Brain microvascular endothelial cell (primary cell): ENCODE measurements around the gene COL9A3.
A peak's percentile ranks its signal among the peaks of the same experiment; 100 is the strongest.

Source experiments
- DNase-seq: peaks from one replicate; pipeline ENCODE4 v3.0.0-alpha.2; 2020
- H3K27ac ChIP-seq: fragments of 250-450 bp; sonication (Bioruptor Pico); 2 replicates; pipeline ENCODE4 v1.5.1; 2020; ENCODE audit warnings: mild to moderate bottlenecking, moderate library complexity
- H3K27me3 ChIP-seq: fragments of 250-450 bp; sonication (Bioruptor Pico); replicated peaks from 2 replicates; pipeline ENCODE4 v1.5.1; 2020; ENCODE audit warnings: mild to moderate bottlenecking
- H3K36me3 ChIP-seq: fragments of 250-450 bp; sonication (Bioruptor Pico); replicated peaks from 2 replicates; pipeline ENCODE4 v1.5.1; 2020; ENCODE audit warnings: mild to moderate bottlenecking
- H3K4me3 ChIP-seq: 2 replicates; pipeline ENCODE4 v1.5.1; 2011; ENCODE audit warnings: low read depth, mild to moderate bottlenecking, control low read depth, low read length, moderate library complexity
- CTCF ChIP-seq: IDR thresholded peaks from 2 replicates; pipeline ENCODE4 v1.5.1; 2011; ENCODE audit warnings: low read depth, mild to moderate bottlenecking, moderate library complexity, low read length, control low read depth, inconsistent platforms; ENCODE audit errors: missing control alignments
- in situ Hi-C: cut with HindIII; loops from 2 replicates; pipeline ENCODE4 v1.10.0; 2017; ENCODE audit warnings: low sequenced_read_pairs, low pct_ligation_motif_present

Gene COL9A3

GRCh38 chr20:62876501-62876901, 59.7 kb downstream of the COL9A3 start:
- Histone ChIP-seq H3K36me3 (peaks cover 2% of the 10 kb centered on the region), H3K27ac (no peak overlapping the region), H3K4me3 (no peak overlapping the region), H3K27me3 (no peaks in the 10 kb centered on the region)
- in situ Hi-C loops: no loop called here
- DNase-seq: no peak
- TF ChIP-seq CTCF: no peak

- Histone ChIP-seq H3K27ac (no peak overlapping the region), H3K27me3 (no peaks in the 10 kb centered on the region), H3K36me3 (peaks cover 7% of the 10 kb centered on the region), H3K4me3 (no peak overlapping the region)
- peak; percentile 45 for DNase-seq
- no peak for TF ChIP-seq CTCF
- in situ Hi-C loops: no loop called here
Observed at GRCh38 chr20:62876902-62877816, 60.3 kb downstream of the COL9A3 start.

GRCh38 chr20:62878244-62879038, 61.6 kb downstream of the COL9A3 start:
- no peak for TF ChIP-seq CTCF
- no peaks in the 10 kb centered on the region for H3K27me3 ChIP-seq

GRCh38 chr20:62879275-62880146, 62.7 kb downstream of the COL9A3 start:
- no peak overlapping the region for H3K4me3 ChIP-seq
- H3K36me3 ChIP-seq: peaks cover 7% of the 10 kb centered on the region
- TF ChIP-seq CTCF: no peak
- DNase-seq: no peak
- in situ Hi-C loops: no loop called here
- H3K27ac ChIP-seq: no peak overlapping the region
- H3K27me3 ChIP-seq: no peaks in the 10 kb centered on the region

More at GRCh38 chr20:62878244-62879038, 61.6 kb downstream of the COL9A3 start:
- no peak overlapping the region for H3K4me3 ChIP-seq
- no peak overlapping the region for H3K27ac ChIP-seq
- in situ Hi-C loops: no loop called here
- H3K36me3 ChIP-seq: peaks cover 7% of the 10 kb centered on the region
- DNase-seq: no peak

GRCh38 chr20:62880147-62880934, 63.5 kb downstream of the COL9A3 start:
- H3K27me3 ChIP-seq: no peaks in the 10 kb centered on the region
- in situ Hi-C loops: no loop called here
- H3K36me3 ChIP-seq: peaks cover 7% of the 10 kb centered on the region

More at GRCh38 chr20:62880147-62880934, 63.5 kb downstream of the COL9A3 start:
- Histone ChIP-seq H3K4me3 (no peak overlapping the region), H3K27ac (no peak overlapping the region)
- DNase-seq: no peak
- no peak for TF ChIP-seq CTCF
